AG04449 (cell line): ENCODE measurements around the gene C1orf115.

Experiments used
- CTCF ChIA-PET: fragments of 350-600 bp; formaldehyde crosslinking; extraction: SDS; loops from one replicate; lab custom pipeline; 2021; ENCODE audit warnings: antibody characterized with exemption; lab: Yijun Ruan, JAX
- POLR2A ChIA-PET: fragments of 400-600, 350-600 bp; formaldehyde crosslinking; extraction: SDS; loops from one replicate; lab custom pipeline; 2020; ENCODE audit warnings: antibody characterized with exemption, inconsistent platforms; lab: Yijun Ruan, JAX
- DNase-seq: peaks from one replicate; pipeline ENCODE4 v3.0.0-alpha.2; 2010; ENCODE audit warnings: low read depth, low spot score
- H3K4me3 ChIP-seq: 2 replicates; pipeline ENCODE4 v1.5.1; 2011; ENCODE audit warnings: low read depth, mild to moderate bottlenecking, control low read depth, low read length
- TF ChIP-seq, protein P1 (sequence below): IDR thresholded peaks from one replicate; pipeline ENCODE4 v1.5.1; 2011; ENCODE audit warnings: mild to moderate bottlenecking, moderate library complexity, low read length, control low read depth, inconsistent platforms; ENCODE audit not compliant: insufficient read depth; ENCODE audit errors: missing control alignments

The C1orf115 gene

GRCh38 chr1:220691053-220691684, 1.0 kb downstream of the C1orf115 start:
- ChIA-PET POLR2A (no interaction called here), CTCF (interaction anchor here (0.9 to 1.5 kb wide), 7 partner anchors 9 to 84 kb away, joined by 3 to 7 read pairs (median 3); no protein-coding TSS in a partner anchor)
- H3K4me3 ChIP-seq: no peak overlapping the region
- TF ChIP-seq, protein P1, sequence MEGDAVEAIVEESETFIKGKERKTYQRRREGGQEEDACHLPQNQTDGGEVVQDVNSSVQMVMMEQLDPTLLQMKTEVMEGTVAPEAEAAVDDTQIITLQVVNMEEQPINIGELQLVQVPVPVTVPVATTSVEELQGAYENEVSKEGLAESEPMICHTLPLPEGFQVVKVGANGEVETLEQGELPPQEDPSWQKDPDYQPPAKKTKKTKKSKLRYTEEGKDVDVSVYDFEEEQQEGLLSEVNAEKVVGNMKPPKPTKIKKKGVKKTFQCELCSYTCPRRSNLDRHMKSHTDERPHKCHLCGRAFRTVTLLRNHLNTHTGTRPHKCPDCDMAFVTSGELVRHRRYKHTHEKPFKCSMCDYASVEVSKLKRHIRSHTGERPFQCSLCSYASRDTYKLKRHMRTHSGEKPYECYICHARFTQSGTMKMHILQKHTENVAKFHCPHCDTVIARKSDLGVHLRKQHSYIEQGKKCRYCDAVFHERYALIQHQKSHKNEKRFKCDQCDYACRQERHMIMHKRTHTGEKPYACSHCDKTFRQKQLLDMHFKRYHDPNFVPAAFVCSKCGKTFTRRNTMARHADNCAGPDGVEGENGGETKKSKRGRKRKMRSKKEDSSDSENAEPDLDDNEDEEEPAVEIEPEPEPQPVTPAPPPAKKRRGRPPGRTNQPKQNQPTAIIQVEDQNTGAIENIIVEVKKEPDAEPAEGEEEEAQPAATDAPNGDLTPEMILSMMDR: no peak
- DNase-seq: no peak

GRCh38 chr1:220692436-220693228, 2.5 kb downstream of the C1orf115 start:
- DNase-seq: peak; percentile 16
- CTCF ChIA-PET: interaction anchor here (1.1 to 3.0 kb wide), 10 partner anchors 9 to 87 kb away, joined by 3 to 16 read pairs (median 6); partner anchors contain the start of gene MTARC2
- no peak overlapping the region for H3K4me3 ChIP-seq
- POLR2A ChIA-PET: no interaction called here
- TF ChIP-seq, protein P1: no peak

DNA sequence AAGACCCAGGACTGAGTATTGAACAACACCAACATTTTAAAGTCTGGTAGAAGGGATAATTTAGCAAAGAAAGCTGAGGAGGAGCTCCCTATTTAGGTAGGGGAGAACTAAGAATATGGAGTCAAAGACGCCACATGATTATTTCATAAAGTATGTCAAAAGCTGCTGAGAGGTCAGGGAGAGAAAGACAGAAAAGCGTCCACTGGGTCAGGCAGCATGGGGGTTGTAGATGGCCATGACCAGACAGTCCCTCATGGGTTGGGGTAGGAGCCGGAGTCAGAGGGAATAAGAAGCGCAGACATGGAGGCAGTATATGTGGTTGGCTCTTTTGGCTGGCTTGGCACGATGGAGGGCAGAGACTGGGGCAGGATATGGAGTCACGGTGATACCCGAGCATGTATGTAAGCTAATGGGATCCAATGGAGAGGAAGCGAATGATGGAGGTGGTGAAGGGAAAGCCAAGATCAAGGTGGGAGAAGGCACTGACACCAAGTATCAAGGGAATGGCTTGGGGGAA, 4.8 kb downstream of the C1orf115 start:
- POLR2A ChIA-PET: no interaction called here
- H3K4me3 ChIP-seq: no peak overlapping the region
- DNase-seq: no peak
- TF ChIP-seq, protein P1: no peak
- CTCF ChIA-PET: interaction anchor here (1.3 to 3.0 kb wide), 3 partner anchors 14 to 82 kb away, joined by 4 to 16 read pairs (median 11); no protein-coding TSS in a partner anchor

DNA sequence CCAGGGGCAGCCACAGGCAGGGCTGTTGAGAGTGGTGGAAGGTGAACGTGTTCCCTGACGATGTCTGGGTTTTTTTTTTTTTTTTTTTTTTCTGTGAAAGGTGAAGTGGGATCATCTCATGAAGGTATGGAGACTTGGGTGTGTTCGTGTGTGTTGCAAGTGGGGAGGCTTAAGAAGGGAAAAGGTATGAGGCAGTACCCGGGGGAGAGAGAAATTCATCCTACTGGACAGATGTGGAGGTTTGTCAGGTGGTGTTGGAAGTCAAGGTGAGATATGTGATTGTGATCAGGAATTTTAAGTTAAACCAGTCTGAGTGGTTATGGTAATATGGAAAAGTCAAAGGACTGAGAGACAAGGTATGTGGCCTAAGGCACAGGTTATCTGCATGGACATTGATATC, 5.3 kb downstream of the C1orf115 start:
- CTCF ChIA-PET: interaction anchor here (1.3 to 3.0 kb wide), 2 partner anchors 15 to 38 kb away, joined by 4 to 16 read pairs; no protein-coding TSS in a partner anchor
- POLR2A ChIA-PET: no interaction called here
- TF ChIP-seq, protein P1: no peak
- no peak for DNase-seq
- H3K4me3 ChIP-seq: no peak overlapping the region

GRCh38 chr1:220696226-220696862, 6.2 kb downstream of the C1orf115 start:
- CTCF ChIA-PET: no interaction called here
- TF ChIP-seq, protein P1: no peak
- no peak for DNase-seq
- POLR2A ChIA-PET: interaction anchor here (0.8 kb wide), 1 partner anchor 10 kb away, joined by 3 read pairs; no protein-coding TSS in a partner anchor
- H3K4me3 ChIP-seq: no peak overlapping the region
